22Rv1 (cell line): ENCODE data around the gene PFKFB4.

Experiments
- H3K27ac ChIP-seq: fragments of 450-650 bp; 2 replicates; pipeline ENCODE4 v1.5.1; 2017
- ZFX ChIP-seq: fragments of 450-650 bp; IDR thresholded peaks from 2 replicates; pipeline ENCODE4 v1.6.1; 2017; ENCODE audit warnings: antibody characterized with exemption, borderline replicate concordance
- TF ChIP-seq, protein P1 (sequence below): fragments of 450-650 bp; IDR thresholded peaks from 2 replicates; pipeline ENCODE4 v1.5.1; 2017; ENCODE audit warnings: mild to moderate bottlenecking

The PFKFB4 gene

DNA sequence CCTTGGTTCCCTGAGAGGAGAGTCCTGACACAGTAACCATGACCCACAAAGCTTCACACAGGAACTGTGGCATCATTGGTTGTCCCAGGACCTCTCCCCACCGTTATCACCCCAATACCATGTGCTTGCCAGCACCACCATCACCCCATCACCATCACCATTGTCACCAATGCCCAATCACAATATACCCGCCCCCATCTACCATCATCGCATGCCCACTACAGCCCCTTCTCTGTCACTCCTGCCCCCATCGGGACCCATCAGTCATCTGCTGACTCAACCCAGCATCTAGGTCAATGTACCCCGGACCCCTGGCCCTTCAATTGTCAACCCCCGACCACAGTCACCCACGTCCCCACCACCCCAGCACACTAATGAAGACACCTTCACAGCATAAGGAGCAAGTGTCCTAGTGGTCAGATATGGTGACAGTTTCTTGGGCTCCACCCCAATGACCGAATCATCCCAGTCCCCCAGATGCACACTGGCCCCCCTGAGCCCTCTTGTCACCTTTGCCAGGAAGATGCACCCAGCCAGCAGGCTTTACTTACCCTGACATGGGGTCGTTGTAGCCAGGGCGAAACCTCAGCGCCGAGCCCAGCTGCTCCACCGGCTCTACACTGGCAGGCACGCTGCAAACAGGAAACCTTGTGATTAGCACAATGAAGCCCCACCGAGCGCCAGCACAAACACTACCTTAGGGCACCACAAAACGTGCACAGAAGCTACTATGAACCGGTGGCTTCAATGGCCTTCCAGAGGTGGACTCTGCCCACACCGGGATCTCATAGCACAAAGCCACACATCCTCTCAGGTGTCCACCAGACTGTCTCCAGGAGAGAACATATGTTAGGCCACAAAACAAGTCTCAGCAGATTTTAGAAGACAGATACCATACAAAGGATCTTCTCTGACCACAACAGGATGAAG is 77.7 kb downstream of the PFKFB4 start:
- TF ChIP-seq ZFX: no peak
- TF ChIP-seq, protein P1, sequence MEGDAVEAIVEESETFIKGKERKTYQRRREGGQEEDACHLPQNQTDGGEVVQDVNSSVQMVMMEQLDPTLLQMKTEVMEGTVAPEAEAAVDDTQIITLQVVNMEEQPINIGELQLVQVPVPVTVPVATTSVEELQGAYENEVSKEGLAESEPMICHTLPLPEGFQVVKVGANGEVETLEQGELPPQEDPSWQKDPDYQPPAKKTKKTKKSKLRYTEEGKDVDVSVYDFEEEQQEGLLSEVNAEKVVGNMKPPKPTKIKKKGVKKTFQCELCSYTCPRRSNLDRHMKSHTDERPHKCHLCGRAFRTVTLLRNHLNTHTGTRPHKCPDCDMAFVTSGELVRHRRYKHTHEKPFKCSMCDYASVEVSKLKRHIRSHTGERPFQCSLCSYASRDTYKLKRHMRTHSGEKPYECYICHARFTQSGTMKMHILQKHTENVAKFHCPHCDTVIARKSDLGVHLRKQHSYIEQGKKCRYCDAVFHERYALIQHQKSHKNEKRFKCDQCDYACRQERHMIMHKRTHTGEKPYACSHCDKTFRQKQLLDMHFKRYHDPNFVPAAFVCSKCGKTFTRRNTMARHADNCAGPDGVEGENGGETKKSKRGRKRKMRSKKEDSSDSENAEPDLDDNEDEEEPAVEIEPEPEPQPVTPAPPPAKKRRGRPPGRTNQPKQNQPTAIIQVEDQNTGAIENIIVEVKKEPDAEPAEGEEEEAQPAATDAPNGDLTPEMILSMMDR: no peak
- H3K27ac ChIP-seq: no peak overlapping the region

- H3K27ac ChIP-seq: no peak overlapping the region
- no peak for TF ChIP-seq ZFX
- TF ChIP-seq, protein P1: no peak
These were observed 78.6 kb downstream of the PFKFB4 start for GRCh38 chr3:48477959-48478520.

GRCh38 chr3:48476426-48477053 is 80.1 kb downstream of the PFKFB4 start:
- TF ChIP-seq, protein P1: no peak
- TF ChIP-seq ZFX: no peak
- no peak overlapping the region for H3K27ac ChIP-seq

- H3K27ac ChIP-seq: no peak overlapping the region
- TF ChIP-seq ZFX: no peak
- TF ChIP-seq, protein P1: no peak
These were observed 81.4 kb downstream of the PFKFB4 start for GRCh38 chr3:48475188-48475587.

DNA sequence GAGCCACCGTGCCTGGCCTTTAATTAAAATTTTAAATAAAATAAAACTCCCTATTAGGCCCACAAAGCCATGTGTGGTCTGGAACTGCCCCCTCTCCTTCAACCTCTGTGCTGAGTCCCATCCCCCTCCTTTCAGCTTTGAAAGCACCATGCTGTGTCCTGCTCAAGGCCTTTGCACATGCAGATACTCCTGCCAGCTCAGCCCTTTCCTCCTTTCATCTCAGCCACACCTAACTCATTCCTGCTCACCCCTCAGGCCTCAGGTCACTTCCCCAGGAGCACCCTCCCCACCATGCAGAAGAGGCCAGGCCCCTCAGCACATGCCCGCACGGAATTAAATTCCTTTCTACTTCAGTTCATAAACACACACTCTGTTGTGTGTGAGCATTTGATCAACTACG is 82.0 kb downstream of the PFKFB4 start:
- H3K27ac ChIP-seq: no peak overlapping the region
- TF ChIP-seq, protein P1: no peak
- TF ChIP-seq ZFX: no peak

DNA sequence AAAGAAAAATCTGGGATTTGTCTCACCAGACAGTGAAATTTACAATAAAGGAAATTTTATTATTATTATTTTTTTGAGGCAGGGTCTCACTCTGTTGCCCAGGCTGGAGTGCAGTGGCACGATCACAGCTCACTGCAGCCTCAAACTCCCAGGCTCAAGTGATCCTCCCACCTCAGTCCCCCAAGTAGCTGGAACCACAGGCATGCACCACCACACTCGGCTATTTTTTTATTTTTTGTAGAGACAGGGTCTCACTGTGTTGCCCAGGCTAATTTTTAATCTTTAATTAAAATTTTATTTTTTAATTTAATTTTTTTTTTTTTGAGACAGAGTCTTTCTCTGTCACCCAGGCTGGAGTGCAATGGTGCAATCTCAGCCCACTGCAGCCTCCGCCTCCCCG is 82.6 kb downstream of the PFKFB4 start:
- peak overlapping the region; percentile 89 for H3K27ac ChIP-seq

- TF ChIP-seq ZFX: no peak
- TF ChIP-seq, protein P1: no peak
- H3K27ac ChIP-seq: peak overlapping the region; percentile 89
These were observed 83.0 kb downstream of the PFKFB4 start for GRCh38 chr3:48473617-48473952.
